Esophagus muscularis mucosa (tissue), 3 donors: Measurements from ENCODE around the gene FBL.

Experiments
- EP300 ChIP-seq: sonication (generic); formaldehyde crosslinking; IDR thresholded peaks from one replicate; pipeline ENCODE4 v1.6.1; 2017; ENCODE audit warnings: antibody characterized with exemption
- POLR2A ChIP-seq: fragments of 450-650 bp; IDR thresholded peaks from one replicate; pipeline ENCODE4 v1.6.1; 2017; ENCODE audit warnings: antibody characterized with exemption, moderate library complexity, mild to moderate bottlenecking, low read depth
- POLR2AphosphoS5 ChIP-seq, 2 donors: sonication (generic); formaldehyde crosslinking; IDR thresholded peaks; one replicate each; pipeline ENCODE4 v1.6.1; 2017; ENCODE audit warnings: antibody characterized with exemption in 2 of 2

- TF ChIP-seq POLR2A (no peak), POLR2AphosphoS5 (IDR thresholded peaks at IDR 0.05) (no peak), EP300 (no peak)
Measured at GRCh38 chr19:39873385-39873784, 27.2 kb upstream of the FBL start.
